Loucy (cell line): ENCODE results near the gene SPRR2B.

Experiments used
- CTCF ChIP-seq: fragments of 200-600 bp; sonication (generic); conservative IDR thresholded peaks from 2 replicates; pipeline ENCODE4 v1.5.1; 2014; ENCODE audit warnings: mild to moderate bottlenecking, antibody characterized with exemption, low read length
- EZH2phosphoT487 ChIP-seq: fragments of 200-600 bp; IDR thresholded peaks from 2 replicates; pipeline ENCODE4 v1.6.1; 2018; ENCODE audit warnings: antibody characterized with exemption, mild to moderate bottlenecking, moderate library complexity, borderline replicate concordance

GRCh38 chr1:153120945-153121344 is 49.5 kb upstream of the SPRR2B start:
- TF ChIP-seq CTCF = no peak
- TF ChIP-seq EZH2phosphoT487 = no peak
